Omental fat pad (tissue), 4 donors: ENCODE results near the gene NPFFR1. TPM values are rescaled to one million over a fixed set of nuclear protein-coding genes. Genes with fewer than 3 reads are reported as not detected.

Experiments used
- small RNA-seq: library from RNA; depleted of rRNA; stranded (forward); fragments of <200 nt; gene quantifications from one replicate; pipeline ENCODE3, GENCODE V24; 2016
- total RNA-seq, 4 donors: library from RNA; depleted of rRNA; stranded (reverse); fragments of >200 nt; gene quantifications; one replicate each; pipeline ENCODE4 v1.1.0, GENCODE V29; 2016

The NPFFR1 gene
- total RNA-seq, 4 donors from 2014 or later, result 0.19 to 3.4 (median 0.60) TPM; not detected in 1

Small RNA genes within 50 kb of the gene (small RNA-seq; reads per million reads assigned to genes)
- gene RPS25P9, result not detected

Other genes with a start within 250 kb of the NPFFR1 start
- 1 to 10 TPM; 4.1 to 6.0 (median 5.2) TPM for gene MACROH2A2, start 231.2 kb downstream of the NPFFR1 start, total RNA-seq
- 100 to 1,000 TPM in 1 of 4 donors, 10 to 100 TPM in 3; 32.8 to 118 (median 53.6) TPM for gene AIFM2, start 151.2 kb downstream of the NPFFR1 start, total RNA-seq
- 10 to 100 TPM; 10.7 to 20.3 (median 13.7) TPM for gene TYSND1, start 137.3 kb downstream of the NPFFR1 start, total RNA-seq
- gene SAR1A, start 113.5 kb downstream of the NPFFR1 start, total RNA-seq, result 100 to 1,000 TPM in 3 of 4 donors, 10 to 100 TPM in 1; 97.7 to 179 (median 141) TPM
- 100 to 1,000 TPM in 3 of 4 donors, 10 to 100 TPM in 1; 92.4 to 331 (median 217) TPM for gene PPA1, start 50.6 kb downstream of the NPFFR1 start, total RNA-seq
- gene LRRC20, start 98.6 kb upstream of the NPFFR1 start, total RNA-seq, result 1 to 10 TPM; 2.0 to 5.8 (median 2.5) TPM
- 100 to 1,000 TPM; 104 to 195 (median 141) TPM for gene EIF4EBP2, start 120.1 kb upstream of the NPFFR1 start, total RNA-seq
- not detected for gene NODAL, start 157.7 kb upstream of the NPFFR1 start, total RNA-seq
- gene PALD1, start 194.8 kb upstream of the NPFFR1 start, total RNA-seq, result 10 to 100 TPM in 2 of 4 donors, 1 to 10 TPM in 2; 3.3 to 12.1 (median 8.0) TPM